GM12801 (cell line): ENCODE results near the gene A3GALT2.

Source experiments
- CTCF ChIP-seq: IDR thresholded peaks from one replicate; pipeline ENCODE4 v1.5.1; 2011; ENCODE audit warnings: control low read depth; ENCODE audit not compliant: insufficient read length; ENCODE audit errors: extremely low read depth

Gene A3GALT2

DNA sequence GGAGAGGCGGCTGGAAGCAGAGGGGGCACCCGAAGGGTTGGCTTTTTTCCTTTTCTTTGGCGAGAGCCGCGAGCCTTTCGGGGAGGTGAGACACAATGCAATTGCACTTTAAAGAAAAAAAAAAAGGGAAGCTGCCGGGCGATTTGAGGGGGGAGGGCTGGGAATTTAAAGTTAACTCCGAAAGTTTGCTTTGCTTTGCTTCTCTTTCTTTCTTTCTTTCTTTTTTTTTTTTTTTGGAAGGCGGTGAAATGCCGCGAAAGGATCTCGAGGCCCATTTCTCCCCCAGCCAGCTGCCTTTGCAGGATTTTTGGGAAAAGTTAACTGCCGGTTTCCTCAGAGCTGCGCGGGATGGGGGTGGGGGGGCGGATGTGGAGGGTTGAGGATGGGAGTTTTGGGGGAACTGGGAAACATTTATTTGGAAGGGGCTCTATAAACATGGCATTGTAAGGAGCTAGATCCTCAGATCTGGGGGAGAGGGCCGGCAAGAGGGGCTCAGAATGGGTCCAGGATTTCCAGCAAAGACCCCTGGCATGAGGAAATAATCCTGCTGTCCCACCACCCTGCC, 63.6 kb downstream of the A3GALT2 start:
- no peak for TF ChIP-seq CTCF
